Bronchial epithelial cell (primary cell): ENCODE data around the gene CFAP126. TPM values are rescaled to one million over a fixed set of nuclear protein-coding genes. Genes with fewer than 3 reads are reported as not detected.
"Not testable (repeated sequence)": the region's sequence is repeated elsewhere in the genome, so short reads cannot be mapped to it uniquely, and the experiment has no call there.

Source experiments
- DNase-seq: peaks from one replicate; pipeline ENCODE4 v3.0.0-alpha.2; 2010; ENCODE audit warnings: low read depth
- FAIRE-seq: peaks from 2 replicates; lab custom pipeline; 2011; peaks lifted over from hg19 to GRCh38; lab: Jason Lieb, UNC
- H3K27me3 ChIP-seq: 2 replicates; pipeline ENCODE4 v1.5.1; 2011; ENCODE audit warnings: low read length; ENCODE audit not compliant: control insufficient read depth, insufficient read depth
- H3K36me3 ChIP-seq: 2 replicates; pipeline ENCODE4 v1.5.1; 2011; ENCODE audit warnings: low read length; ENCODE audit not compliant: control insufficient read depth, insufficient read depth
- H3K4me3 ChIP-seq: 2 replicates; pipeline ENCODE4 v1.5.1; 2011; ENCODE audit warnings: mild to moderate bottlenecking, low read depth, low read length, control low read depth
- CTCF ChIP-seq: IDR thresholded peaks from 2 replicates; pipeline ENCODE4 v1.5.1; 2011; ENCODE audit warnings: mild to moderate bottlenecking, moderate library complexity, low read length, control low read depth, inconsistent platforms; ENCODE audit not compliant: insufficient read depth, severe bottlenecking
- total RNA-seq: library from RNA; depleted of rRNA; stranded (reverse); fragments of >200 nt; gene quantifications from 2 replicates; pipeline ENCODE4 v1.2.1, GENCODE V29; 2014

CFAP126 gene
- total RNA-seq, 1 donor from 2014 or later: not detected

- FAIRE-seq: no peak
- DNase-seq: no peak
- H3K36me3 ChIP-seq: peaks cover 9% of the 10 kb centered on the region
- H3K4me3 ChIP-seq: no peak overlapping the region
- TF ChIP-seq CTCF: no peak
- H3K27me3 ChIP-seq: no peaks in the 10 kb centered on the region
These were observed 24.9 kb downstream of the CFAP126 start for GRCh38 chr1:161342821-161343220.

GRCh38 chr1:161342177-161342576, 25.5 kb downstream of the CFAP126 start:
- Histone ChIP-seq H3K4me3 (no peak overlapping the region), H3K36me3 (peaks cover 9% of the 10 kb centered on the region), H3K27me3 (no peaks in the 10 kb centered on the region)
- DNase-seq: no peak
- no peak for TF ChIP-seq CTCF
- no peak for FAIRE-seq

- FAIRE-seq (no peak), DNase-seq (no peak)
- Histone ChIP-seq H3K27me3 (no peaks in the 10 kb centered on the region), H3K4me3 (no peak overlapping the region), H3K36me3 (peaks cover 11% of the 10 kb centered on the region)
- no peak for TF ChIP-seq CTCF
These were observed 31.9 kb downstream of the CFAP126 start for GRCh38 chr1:161335796-161336195.

- FAIRE-seq (no peak), DNase-seq (no peak)
- Histone ChIP-seq H3K4me3 (no peak overlapping the region), H3K27me3 (no peaks in the 10 kb centered on the region), H3K36me3 (peaks cover 13% of the 10 kb centered on the region)
- no peak for TF ChIP-seq CTCF
These were observed 34.5 kb downstream of the CFAP126 start for GRCh38 chr1:161333166-161333565.

- DNase-seq (peak; percentile 21), FAIRE-seq (no peak)
- H3K36me3 ChIP-seq: peaks cover 12% of the 10 kb centered on the region
- no peak overlapping the region for H3K4me3 ChIP-seq
- no peak for TF ChIP-seq CTCF
- no peaks in the 10 kb centered on the region for H3K27me3 ChIP-seq
These were observed 37.3 kb downstream of the CFAP126 start for GRCh38 chr1:161330346-161330745.

- Histone ChIP-seq H3K4me3 (no peak overlapping the region), H3K36me3 (peaks cover 5% of the 10 kb centered on the region), H3K27me3 (no peaks in the 10 kb centered on the region)
- DNase-seq (no peak), FAIRE-seq (no peak)
- TF ChIP-seq CTCF: no peak
These were observed 43.7 kb downstream of the CFAP126 start for GRCh38 chr1:161324020-161324419.

GRCh38 chr1:161315841-161316674, 51.6 kb downstream of the CFAP126 start:
- not testable (repeated sequence) for FAIRE-seq, H3K27me3 ChIP-seq, H3K36me3 ChIP-seq, H3K4me3 ChIP-seq, DNase-seq
